NCI-H524 treated with DMSO at 0.1 percent for 48 hours (cell line): Measurements from ENCODE around the gene ERO1B.
"Not testable (repeated sequence)": the region's sequence is repeated elsewhere in the genome, so short reads cannot be mapped to it uniquely, and the experiment has no call there.

Source experiments
- DNase-seq: peaks from one replicate; lab custom pipeline; 2025; lab: John Stamatoyannopoulos, UW

Gene ERO1B

DNA sequence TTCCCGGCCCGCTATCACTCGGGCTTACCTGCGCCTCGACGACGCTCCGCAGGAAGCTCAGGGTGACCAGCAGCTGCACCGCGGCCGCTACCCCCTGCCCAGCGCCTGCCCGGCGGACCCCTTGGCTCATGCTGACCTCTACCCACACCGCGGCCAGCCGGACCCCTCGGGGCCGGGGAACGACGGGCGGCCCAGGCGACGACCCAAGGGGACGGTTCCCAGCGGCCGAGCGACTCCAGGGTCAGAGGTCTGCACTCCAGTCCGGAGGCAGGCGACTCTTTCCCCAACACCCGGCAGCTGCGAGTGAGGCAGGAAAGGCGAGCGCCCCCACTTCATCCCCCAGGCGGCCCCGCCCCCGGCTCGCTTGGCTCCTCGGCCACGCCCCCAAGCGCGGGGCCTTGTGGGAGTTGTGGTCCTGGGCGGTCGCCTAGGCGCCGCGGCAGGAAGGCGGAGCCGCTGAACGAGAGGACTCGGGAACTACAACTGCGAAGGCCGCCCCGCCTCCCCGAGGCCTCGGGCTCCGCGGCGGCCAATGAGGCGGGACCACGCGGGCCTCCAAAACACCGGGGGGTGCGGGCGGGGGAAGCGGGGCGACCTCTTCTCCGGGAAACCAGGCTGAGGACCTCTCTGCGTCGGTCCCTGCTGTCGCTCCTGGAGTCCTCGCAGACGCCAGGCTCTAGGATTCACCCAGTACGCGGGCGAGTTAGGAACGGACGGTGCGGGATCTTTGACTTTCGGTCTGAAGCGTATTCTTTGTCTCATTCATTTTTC is at the start of gene ERO1B:
ERO1B (minus strand) TSS at position 305 of the 771 bp plus-strand sequence; CDS start at position 130, 175 bp downstream.
- peak; percentile 38 for DNase-seq

GRCh38 chr1:236331412-236331811 is 49.7 kb upstream of the ERO1B start:
- not testable (repeated sequence) for DNase-seq

DNA sequence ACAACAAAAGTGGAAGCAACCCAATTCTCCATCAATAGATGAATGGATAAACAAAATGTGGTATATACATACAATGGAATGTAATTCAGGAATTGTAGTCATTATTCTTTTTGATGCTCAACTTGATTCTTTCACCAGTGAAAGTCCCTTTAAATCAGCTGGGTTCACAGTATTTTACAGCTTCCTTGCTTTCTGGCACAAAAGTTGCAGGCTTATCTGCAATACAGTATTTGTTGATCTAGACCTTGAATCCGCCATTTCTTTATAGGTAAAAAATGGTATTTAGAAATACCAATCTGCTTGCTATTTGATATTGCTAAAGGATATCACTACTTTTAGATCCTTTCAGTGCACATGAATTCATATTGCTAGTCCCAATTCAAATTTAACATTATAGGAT is 44.7 kb upstream of the ERO1B start:
- DNase-seq, result no peak

- no peak for DNase-seq
Measured at GRCh38 chr1:236325567-236325966, 43.8 kb upstream of the ERO1B start.

- DNase-seq, result no peak
Measured at GRCh38 chr1:236323819-236324411, 42.2 kb upstream of the ERO1B start.

DNA sequence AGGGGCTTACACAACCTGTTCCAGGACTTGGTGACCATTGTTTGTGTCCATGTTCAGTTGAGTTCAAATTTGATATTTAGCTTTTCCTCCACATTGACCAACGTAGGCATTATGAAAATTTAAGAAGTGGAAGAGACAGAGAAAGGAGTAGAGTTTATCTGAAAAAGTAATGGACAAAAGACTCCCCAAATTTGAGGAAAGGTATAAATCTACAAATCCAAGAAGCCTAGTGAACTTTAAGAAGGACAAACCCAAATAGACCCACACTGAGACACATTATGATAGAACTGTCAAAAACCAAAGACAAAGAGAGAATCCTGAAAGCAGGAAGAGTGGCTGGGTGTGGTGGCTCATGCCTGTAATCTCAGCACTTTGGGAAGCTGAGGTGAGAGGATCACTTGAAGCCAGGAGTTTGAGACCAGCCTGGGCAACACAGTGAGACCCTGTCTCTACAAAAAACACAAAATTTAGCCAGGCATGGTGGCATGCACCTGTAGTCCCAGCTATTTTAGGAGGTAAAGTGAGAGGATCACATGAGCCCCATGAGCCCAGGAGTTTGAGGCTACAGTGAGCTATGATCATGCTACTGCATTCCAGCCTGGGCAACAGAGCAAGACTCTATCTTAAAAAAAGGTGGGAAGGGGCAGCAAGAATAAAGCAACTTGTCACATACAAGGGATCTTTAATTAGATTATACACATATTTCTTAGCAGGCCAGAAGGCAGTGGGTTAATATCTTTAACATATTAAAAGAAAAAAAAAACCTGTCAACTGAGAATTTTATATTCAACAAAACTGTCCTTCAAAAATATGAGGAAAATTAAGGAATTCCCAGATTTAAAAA is 41.0 kb upstream of the ERO1B start:
- no peak for DNase-seq

GRCh38 chr1:236321101-236321500 is 39.3 kb upstream of the ERO1B start:
- DNase-seq, result no peak

GRCh38 chr1:236320671-236321070 is 38.9 kb upstream of the ERO1B start:
- no peak for DNase-seq

- DNase-seq, result no peak
Measured at GRCh38 chr1:236320214-236320613, 38.5 kb upstream of the ERO1B start.

DNA sequence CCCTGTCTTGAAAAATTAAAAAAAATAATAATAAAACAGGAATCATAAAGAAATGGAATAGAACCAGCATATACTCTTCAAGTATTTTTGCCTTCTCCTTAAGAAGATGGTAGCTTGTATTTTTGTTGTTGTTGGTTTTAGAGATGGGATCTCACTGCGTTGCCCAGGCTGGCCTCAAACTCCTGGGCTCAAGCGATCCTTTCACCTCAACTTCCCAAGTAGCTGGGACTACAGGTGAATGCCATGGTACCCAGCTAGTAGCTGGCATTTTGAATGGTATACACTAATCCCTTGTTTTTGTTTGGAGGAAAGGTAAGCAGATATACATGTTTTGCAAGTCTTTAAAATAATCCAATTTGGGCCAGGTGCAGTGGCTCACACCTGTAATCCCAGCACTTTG is 34.7 kb upstream of the ERO1B start:
- no peak for DNase-seq

- no peak for DNase-seq
Measured at GRCh38 chr1:236315518-236315917, 33.8 kb upstream of the ERO1B start.

GRCh38 chr1:236315092-236315491 is 33.3 kb upstream of the ERO1B start:
- DNase-seq, result no peak

DNA sequence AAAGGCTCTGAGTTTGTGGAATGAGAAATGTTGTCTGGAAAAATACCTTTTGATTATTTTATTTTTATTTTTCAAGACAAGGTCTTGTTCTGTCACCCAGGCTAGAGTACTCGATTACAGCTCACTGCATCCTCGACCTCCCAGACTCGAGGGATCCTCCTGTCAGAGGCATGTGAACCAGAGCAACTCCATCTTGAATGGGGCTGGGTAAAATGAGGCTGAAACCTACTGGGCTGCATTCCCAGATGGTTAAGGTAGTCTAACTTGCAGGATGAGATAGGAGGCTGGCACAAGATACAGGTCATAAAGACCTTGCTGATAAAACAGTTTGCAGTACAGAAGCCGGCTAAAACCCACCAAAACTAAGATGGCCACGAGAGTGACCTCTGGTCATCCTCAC is 32.3 kb upstream of the ERO1B start:
- DNase-seq, result not testable (repeated sequence)

DNA sequence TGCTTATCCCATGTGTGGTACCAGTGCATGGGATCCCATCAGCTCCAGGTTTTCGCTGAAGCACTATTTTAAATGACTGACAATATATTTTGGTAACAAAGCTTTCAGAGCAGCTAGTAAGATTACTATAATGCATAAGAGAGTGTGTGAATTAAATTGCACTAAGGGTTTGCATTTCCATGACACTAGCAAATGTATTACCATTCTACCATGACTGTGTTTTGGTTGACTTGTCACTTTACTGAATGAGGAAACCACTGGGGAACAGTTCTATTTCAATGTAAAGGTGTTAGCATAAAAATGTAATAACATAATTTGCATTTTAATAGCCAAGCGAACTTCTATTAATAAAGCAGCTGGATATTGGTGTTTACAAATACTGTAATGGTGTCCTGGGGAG is 31.7 kb upstream of the ERO1B start:
- no peak for DNase-seq

GRCh38 chr1:236311040-236311439 is 29.3 kb upstream of the ERO1B start:
- DNase-seq, result no peak

GRCh38 chr1:236308827-236309226 is 27.1 kb upstream of the ERO1B start:
- no peak for DNase-seq

- no peak for DNase-seq
Measured at GRCh38 chr1:236307435-236307834, 25.7 kb upstream of the ERO1B start.

DNA sequence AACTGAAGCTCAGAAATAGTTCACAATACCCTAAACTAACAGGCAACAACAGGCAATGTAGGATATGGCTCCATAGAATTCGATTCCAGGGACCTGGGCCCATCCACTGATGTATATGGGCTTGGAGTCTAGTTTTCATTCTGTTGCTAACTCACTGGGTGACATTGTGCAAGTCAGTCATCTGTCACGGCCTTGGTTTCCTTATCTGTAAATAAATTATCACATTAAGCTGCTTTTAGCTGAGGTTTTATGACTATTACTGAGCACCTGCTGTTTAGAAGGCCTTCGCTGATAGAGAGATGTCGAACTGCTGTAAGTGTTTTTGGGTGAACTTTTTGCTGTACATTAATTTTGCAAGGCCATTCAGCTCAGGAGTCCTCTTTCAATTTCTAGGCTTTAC is 22.9 kb upstream of the ERO1B start:
- no peak for DNase-seq

DNA sequence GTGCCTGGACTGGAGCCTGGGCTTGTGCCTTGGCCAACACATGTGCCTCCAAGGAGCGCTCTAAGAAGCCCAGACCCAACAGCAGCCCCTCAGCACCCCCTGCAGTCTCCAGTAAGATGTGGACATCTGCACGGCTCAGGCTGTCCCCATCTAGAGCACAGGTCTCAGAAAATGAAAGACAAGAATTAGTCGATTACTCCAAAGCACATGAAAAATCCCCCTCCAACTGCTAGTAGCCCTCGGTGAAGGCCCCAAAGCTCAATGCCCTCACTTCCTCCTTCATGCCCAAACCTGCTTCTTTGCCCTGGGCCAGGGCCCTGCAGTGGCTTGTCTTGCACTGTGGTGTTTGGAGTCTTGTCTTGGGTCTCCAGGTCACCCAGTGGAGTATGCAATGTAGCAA is 21.9 kb upstream of the ERO1B start:
- DNase-seq, result no peak

DNA sequence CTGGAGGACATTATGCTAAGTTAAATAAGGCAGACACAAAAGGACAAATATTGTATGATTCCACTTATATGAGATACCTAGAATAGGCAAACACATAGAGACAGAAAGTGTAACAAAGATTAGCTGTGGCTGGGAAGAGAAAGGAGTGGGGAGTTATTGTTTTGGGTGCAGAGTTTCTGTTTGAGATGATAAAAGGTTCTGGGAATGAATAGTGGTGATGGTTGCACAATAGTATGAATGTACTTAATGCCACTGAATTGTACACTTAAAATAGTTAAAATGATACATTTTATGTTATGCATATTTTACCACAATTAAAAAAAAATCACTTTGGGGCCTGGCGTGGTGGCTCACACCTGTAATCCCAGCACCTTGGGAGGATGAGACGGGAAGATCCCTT is 21.2 kb upstream of the ERO1B start:
- no peak for DNase-seq

DNA sequence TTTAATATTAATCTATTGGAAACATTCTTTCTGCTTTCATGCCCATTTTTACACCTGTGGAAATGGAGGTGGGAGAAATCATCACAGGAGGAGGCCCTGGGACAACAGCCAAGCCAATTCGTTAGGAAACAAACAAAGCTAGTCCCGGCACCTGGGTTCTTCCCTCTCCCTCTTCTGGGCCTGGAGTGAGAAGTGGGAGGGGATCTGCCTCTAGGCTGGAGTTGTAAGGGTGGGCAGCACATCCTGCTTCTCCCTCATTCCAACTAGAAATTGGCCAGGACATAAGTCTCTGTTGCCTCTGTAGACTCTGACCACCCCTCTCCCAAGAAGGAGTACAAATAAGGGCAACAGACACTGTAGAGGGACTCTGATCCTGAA is 20.2 kb upstream of the ERO1B start:
- DNase-seq, result no peak

- no peak for DNase-seq
Measured at GRCh38 chr1:236301080-236301957, 19.6 kb upstream of the ERO1B start.
